A549 treated with AZD9567 at 1 μM for 4 hours (cell line): ENCODE measurements around the gene FAM72B. TPM values are rescaled to one million over a fixed set of nuclear protein-coding genes. Genes with fewer than 3 reads are reported as not detected.

Experiments used
- total RNA-seq: library from RNA; stranded (reverse); fragments of 200-300 nt; extraction: Qiagen RNA extraction; gene quantifications from 5 replicates; pipeline ENCODE4 v1.2.3, GENCODE V29; 2022; ENCODE audit not compliant: insufficient read depth

The FAM72B gene
- 5.9 to 7.3 TPM (median 6.5 TPM) in 5 replicates for total RNA-seq

DNA sequence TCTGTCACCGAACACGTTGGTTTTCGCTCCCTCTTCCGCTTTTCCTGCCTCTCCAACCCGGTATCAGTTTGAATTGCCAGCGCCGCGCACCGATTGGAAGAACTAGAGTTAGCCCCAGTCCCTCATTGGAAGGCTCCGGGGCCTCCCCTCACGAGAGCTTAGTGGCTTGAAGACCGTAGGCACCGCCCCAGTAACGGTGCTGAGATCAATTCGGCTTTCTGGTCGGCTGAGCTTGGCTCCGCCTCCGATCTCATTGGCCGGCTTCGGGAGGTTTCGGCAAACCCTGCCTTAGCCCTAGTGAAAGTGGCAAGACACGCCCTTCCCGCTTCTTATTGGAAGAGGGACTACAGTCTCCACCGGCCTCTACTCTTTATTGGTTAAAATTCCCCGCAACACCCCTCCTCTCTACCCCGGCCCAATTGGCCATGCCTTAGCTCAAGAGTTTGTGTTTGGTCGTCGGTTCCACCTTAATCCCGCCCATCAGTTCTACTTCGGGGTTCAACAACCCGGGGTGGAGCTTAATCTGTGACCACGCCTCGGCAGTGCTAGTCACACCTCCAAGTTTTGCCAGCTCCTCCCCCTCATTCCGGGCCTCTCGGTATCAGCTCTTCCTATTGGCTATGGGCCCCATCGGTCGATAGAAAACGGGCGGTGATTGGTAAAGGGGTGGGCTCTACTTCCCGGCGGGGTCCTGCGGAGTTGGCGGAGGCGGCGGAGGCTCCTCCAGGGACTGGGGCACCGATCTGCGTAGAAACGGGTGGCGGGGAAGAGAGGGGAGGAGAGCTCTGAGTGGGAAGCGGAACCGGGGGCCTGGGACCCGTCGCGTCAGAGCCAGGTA lies at the start of gene FAM72B, which contains the start of gene SRGAP2C:
Gene FAM72B (minus strand): TSS at position 51 of the 838 bp plus-strand sequence. CDS start 851 bp downstream, outside the sequence.
Gene SRGAP2C (plus strand): TSS at position 686 of the 838 bp plus-strand sequence. CDS start 2,472 bp downstream, outside the sequence.

Other genes starting within 250 kb of the FAM72B start
- 7.0 to 8.9 TPM (median 7.9 TPM) in 5 replicates for gene SRGAP2C, start 635 bp upstream of the FAM72B start, total RNA-seq